NCI-H128 (cell line): Measurements from ENCODE around the gene RPL22.
"Not testable (repeated sequence)": the region's sequence is repeated elsewhere in the genome, so short reads cannot be mapped to it uniquely, and the experiment has no call there.

Experiments used
- DNase-seq: peaks from one replicate; lab custom pipeline; 2025; ENCODE audit not compliant: unreplicated experiment; lab: John Stamatoyannopoulos, UW

RPL22 gene

GRCh38 chr1:6234502-6235295 lies 35.3 kb upstream of the RPL22 start:
- no peak for DNase-seq

DNA sequence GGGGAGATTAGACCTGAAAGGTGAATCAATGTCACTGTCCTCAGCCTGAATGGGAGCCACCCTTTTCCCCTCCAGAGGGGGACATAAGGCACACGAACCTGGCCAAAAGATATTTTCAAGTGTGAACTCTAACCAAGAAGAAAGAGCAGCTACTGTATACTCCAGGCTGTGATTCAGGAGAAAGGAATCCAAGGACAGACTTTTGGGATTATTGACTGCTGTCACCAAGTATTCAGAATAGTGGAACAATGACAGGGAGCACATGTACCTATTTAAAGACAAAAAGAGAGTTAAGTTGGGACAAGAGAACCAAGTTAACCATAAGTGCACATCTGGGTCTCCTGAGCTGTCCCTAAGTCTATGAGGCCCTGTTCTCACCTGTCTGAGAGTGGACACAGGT lies 34.0 kb upstream of the RPL22 start:
- DNase-seq = no peak

DNA sequence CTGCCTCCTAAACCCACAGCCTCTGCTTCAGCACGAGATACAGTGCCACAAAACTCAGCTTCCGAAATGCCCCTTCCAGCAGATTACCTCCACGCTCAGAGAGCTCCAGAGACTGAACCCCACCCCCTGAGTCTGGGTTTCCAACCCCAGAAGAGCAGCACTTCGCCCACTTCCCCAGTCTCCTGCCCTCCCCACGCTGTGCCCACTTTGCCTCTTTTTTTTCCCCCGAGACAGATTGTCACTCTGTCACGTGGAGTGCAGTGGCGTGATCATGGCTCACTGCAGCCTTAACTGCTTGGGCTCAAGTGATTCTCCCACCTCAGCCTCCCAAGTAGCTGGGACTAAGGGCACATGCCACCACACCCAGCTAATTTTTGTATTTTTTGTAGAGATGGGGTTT lies 26.3 kb upstream of the RPL22 start:
- DNase-seq = no peak

DNA sequence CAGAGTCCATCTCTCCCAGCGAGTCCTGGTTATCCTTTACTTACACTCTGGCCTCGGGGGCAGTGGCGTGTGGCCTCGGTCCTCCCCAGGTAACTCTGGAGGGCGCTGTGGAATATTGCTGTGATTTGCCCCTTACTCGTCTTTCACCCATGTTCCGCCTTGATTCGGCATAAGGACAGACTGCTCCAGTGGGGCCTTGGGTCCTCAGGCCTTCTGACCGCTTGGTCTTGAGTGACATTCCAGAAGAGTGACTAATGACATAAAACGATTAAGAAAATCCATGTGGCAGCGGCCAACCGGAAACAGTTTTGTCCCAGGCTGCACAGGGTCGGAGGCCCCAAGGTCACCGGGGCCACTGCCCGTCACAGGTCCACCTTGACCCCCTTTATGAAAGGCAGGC lies 25.3 kb upstream of the RPL22 start:
- DNase-seq = no peak

DNA sequence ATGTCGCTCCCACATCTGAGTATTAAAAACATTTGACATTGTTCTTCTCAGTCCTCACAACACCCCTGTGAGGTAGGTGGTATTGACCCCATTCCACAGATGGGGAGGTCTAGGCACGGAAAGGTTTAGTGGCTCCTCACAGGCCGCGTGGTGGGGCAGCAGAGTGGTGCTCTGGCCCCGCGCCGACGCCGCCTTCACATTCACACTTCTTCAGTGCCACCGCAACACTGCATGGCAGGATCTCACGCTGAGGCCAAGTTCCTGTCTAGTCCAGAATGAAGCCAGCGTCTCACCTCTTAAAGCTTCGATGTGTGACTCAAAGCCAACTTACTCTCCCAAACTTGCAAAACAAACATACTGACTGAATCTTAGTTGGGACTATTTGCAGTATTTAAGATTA lies 24.2 kb upstream of the RPL22 start:
- DNase-seq = no peak

DNA sequence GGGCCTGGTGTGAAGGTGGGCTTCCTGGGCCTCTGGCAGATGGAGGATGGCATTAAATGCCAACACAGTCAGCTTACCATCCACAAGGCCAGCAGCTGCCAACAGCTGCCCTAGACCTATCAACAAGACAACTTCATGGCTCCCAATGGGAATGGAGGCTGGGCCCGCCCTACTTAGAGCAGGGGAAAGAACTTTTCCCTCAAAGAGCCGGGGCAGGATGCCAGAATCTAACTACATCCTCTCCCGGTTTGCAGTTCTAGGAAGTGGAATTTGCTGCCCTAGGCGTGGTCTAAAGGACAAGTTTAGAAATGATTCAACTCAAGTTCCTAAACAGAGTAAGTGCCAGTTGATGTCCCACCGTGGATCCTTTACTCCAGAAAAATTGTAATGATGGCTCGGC lies 23.2 kb upstream of the RPL22 start:
- no peak for DNase-seq

DNA sequence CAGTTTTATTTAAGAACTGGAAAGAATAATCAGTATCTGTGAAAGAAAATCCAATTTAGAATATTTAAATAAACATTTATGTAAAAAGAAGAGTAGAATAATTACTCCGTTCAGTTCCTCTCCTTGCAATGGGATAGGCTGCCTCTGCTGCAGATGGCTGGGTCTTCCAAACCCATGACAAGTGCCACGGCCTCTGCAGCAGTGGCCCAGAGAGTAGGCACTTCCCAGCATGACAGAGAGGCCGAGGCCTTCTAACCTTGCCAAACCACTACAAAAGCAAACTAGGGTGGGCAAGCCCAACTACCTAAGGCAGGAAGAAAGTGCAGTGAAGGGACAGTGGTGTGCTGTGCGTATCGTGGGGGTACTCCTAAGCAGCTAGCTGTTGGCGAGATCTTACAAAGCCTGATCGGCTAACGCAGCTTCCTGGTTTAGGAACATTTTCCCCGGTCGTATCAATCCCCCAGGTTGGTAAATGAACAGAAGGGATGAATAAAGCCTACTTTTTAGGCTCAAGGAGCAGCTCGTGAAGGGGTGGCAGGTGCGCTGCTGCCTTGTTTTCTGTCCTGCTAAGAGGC lies 21.9 kb upstream of the RPL22 start:
- DNase-seq = no peak

GRCh38 chr1:6220236-6220635 lies 20.8 kb upstream of the RPL22 start:
- DNase-seq = no peak

DNA sequence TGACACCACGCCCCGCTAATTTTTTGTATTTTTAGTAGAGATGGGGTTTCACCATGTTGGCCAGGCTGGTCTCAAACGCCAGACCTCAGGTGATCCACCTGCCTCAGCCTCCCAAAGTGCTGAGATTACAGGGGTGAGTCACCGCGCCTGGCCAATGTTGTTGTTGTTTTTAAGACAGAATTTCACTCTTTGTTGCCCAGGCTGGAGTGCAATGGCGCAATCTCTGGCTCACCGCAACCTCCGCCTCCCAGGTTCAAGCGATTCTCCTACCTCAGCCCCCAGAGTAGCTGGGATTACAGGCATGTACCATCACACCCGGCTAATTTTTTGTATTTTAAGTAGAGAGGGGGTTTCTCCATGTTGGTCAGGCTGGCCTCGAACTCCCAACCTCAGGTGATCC lies 20.2 kb upstream of the RPL22 start:
- not testable (repeated sequence) for DNase-seq

DNA sequence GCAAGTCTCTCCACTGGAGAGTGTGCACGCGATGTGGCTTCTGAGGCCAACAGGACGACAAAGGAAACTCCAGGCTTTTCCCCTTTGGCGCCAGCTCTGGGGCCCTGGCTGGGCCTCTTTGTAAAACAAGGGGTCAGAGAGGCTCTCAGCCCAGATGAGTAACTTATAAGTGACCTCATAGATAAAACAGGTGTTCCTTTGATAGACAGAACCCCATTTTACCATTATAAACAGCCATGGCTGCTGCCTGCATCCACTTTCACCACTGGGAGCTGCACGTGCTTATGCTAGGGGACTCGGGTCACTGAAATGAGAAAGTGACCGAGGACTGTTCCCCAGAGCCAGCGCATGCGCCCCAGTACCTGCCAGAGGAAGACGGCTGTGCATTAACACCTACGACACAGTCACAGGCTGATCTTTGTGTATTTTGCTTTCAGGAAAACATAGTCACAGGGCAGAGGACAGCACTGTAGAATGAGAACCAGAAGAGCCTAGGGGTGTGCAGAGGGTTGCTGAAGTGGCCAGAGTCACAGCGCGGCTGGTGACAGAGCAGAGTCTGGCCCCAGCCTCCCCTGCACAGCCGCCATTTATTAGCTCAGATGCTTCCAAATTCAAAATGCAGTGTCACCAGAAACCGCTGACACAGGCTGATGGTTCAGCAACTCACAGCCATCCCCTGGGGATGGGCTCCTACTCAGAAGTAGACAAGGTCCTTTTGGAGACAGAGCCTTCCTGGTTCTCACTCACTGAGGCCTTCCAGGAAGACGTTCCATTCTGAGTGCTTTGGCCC lies 19.2 kb upstream of the RPL22 start:
- no peak for DNase-seq

- DNase-seq = no peak
Measured at GRCh38 chr1:6212193-6212959, 13.0 kb upstream of the RPL22 start.

GRCh38 chr1:6211731-6212130 lies 12.3 kb upstream of the RPL22 start:
- no peak for DNase-seq

DNA sequence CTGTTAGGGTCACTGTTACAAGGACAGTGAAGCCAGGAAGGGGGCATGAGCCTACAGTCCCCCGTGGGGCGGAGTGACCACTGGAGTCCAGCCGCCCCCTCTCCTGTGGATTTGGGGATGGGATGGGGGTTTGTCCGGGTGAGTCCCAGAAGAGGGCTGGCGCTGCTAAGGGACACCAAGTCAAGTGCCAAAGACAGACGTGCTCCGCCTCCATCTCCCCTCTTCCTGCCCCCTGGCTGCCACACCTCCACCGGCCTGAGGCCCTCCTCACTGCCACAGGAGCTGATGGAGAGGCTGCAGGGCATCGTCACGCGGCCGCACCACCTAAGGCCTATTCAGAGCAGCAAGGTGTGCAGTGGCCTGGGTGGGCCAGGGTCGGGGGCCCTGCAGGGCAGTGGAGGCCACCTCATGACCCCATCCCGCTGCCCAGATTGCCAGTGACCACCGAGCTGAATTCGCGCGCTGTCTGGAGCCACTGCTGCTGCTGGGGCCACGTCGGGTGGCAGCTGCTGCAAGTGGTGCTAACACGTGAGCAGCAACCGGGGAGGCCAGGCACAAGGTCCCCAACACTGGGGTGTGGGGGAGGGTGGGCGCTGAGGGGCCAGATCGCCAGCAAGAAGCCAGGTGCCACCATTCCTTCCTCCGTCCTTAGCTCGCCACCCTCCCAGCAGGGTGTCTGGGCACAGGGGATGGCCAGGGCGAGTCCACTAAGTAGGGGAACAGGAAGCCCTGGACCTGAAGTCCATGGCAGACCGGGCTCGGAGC lies 11.4 kb upstream of the RPL22 start:
- DNase-seq = no peak

DNA sequence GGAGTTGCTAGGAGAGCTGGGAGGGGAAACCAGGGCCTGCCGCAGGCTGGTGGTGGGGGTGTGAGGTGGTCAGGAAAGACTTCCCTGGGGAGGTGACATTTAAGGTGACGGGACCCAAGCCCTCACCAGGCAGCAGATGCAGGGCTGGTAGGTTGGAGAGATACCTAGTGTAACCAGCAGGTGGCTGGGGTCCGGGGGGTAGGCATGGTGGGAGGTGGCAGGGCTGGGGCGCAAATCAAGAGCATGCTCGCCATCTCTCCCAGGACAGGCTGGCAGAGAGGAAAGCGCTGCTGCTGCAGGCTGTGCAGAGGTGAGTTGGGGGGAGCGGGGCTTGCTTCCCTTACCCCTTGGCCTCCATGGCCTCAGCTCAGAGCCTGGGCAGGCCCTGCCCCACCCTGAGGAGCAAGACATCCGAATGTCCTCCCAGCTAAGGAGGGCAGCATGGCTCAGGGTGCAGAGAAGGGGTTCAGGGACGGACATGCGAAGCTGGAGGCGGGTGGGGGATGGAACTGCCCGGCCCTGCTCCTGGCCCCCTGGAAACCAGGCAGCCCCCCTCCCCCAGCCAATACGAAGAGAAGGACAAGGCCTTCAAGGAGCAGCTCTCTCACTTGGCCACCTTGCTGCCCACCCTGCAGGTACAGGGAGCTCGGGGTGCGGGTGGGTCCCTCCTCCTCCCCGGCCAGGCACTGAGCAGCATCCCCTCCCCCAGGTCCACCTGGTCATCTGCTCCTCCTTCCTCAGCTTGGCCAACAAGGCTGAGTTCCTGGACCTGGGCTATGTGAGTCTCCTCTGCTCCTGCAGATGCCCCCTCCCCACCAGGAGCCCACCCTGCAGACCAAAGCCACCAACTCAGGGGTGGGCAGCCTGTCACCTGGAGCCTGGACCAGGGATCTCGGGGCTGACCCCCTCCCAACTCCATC lies 10.5 kb upstream of the RPL22 start:
- no peak for DNase-seq

DNA sequence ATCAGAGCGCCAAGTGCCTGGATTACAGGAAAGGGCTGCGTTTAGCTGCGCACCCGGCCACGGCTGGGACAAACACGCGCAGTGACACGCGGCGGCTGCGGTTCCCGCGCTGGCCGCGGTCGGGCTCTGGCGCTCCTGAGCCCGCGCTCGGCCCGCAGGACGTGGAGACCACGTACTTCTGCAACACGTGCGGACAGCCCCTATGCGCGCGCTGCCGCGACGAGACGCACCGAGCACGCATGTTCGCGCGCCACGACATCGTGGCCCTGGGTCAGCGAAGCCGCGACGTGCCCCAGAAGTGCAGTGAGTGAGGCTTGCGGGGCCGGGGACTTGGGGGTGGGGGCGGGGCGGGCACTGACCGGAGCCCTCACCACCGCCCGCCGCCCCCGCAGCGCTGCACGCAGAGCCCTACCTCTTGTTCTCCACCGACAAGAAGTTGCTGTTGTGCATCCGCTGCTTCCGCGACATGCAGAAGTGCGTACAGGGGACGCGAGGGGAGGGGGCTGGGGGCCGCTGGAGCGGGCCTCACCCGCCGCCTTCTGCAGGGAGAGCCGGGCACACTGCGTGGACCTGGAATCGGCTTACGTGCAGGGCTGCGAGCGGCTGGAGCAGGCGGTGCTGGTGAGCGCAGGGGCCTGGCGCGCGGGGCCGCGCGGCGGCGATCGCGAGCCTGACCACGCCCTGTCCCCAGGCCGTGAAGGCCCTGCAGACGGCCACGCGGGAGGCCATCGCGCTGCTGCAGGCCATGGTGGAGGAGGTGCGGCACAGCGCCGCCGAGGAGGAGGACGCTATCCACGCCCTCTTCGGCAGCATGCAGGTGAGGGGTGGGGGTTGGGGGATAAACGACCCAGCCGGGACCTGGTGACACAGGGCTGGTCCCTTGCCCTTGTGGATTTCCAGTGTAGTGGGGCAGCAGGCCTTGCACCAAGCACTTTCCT lies 9.6 kb upstream of the RPL22 start:
- no peak for DNase-seq

DNA sequence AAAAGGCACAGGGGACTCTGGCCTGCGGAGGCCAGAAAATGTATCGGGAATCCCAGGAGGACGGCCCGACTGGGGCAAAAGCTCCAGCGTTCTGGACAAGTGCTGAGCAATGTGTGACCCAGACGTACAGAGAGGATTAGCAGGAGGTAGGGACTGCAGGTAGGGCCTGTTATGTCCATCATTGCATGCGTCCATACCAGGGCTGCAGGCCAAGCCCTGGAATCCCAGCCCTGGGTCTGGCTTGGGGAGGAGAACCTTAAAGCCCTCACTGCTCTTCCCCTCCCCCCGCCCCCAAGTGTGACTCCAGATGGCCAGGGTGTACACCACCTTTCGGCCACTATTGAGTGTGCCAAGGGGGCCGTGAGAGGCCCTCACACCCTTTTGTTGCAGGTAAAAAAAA lies 8.5 kb upstream of the RPL22 start:
- no peak for DNase-seq

- no peak for DNase-seq
Measured at GRCh38 chr1:6207075-6207885, 7.9 kb upstream of the RPL22 start.

DNA sequence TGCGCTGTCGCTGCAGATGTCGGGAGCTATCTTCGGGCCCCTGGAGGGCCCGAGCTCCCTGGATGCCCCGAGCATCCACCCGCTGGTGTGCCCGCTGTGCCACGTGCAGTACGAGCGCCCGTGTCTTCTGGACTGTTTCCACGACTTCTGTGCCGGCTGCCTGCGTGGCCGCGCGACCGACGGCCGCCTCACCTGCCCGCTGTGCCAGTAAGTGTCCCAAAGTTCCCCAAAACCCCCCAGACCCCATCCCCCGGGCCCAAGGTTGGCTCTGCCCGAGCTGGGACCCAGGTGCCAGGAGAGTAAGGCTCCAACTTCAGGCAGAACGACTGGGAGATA lies 7.1 kb upstream of the RPL22 start:
- DNase-seq = no peak
